ENCODE measurements around the gene FOXJ3. TPM values are rescaled to one million over a fixed set of nuclear protein-coding genes. Genes with fewer than 3 reads are reported as not detected.

FOXJ3 gene
- total RNA-seq, 1 donor from 2014 or later, result 51.0 TPM

DNA sequence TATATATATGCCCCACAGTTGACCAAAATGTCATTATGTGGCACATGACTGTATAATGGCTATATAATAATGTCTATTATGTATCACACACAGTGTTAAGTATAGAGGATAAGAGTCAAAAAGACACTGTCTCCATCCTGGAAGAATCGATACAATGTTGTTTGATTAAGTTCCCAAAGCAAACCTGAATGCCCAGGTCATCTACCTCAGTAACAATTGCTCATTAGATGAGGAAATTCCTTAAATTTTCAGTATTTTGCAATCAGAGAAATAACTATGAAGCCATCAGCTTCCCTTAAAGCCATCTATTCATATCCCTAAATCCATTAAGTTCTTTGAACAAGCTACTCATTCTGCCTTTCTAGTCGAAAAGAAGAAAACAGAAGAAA lies 10.0 kb downstream of the FOXJ3 start:
- Mint-ChIP-seq H3K4me3 (no peak overlapping the region), H3K9me3 (no peaks in the 10 kb centered on the region), H3K4me1 (peaks cover 39% of the 10 kb centered on the region), H3K27me3 (no peaks in the 10 kb centered on the region), H3K36me3 (ENCODE audit: low read depth) (peaks cover 11% of the 10 kb centered on the region), H3K27ac (no peak overlapping the region)
- DNase-seq, result no peak
- intact Hi-C loops (cut with micrococcal nuclease), result no loop called here

DNA sequence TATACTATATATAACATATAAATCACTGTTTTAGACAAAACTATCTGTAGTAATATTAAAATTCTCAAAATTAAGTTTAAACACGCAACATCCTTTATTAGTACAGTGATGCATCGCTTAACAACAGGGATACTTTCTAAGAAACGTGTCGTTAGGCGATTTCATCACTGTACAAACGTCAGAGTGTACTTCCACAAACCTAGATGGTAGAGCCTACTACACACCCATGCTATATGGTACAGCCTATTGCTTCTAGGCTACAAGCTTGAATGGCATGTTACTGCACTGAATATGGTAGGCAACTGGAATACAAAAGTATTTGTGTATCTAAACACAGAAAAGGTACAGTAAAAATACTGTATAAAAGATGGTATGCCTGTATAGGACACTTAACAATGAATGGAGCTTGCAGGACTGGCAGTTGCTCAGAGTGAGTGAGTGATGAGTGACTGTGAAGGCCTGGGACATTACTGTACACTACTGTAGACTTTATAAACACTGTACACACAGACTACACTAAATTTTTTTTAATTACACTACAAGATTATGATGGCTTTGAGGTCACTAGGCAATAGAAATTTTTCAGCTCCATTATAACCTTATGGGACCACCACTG lies 10.5 kb downstream of the FOXJ3 start:
- no peaks in the 10 kb centered on the region for H3K9me3 Mint-ChIP-seq
- intact Hi-C loops (cut with micrococcal nuclease), result no loop called here
- H3K36me3 Mint-ChIP-seq (ENCODE audit: low read depth), result peaks cover 14% of the 10 kb centered on the region
- no peak for DNase-seq
- no peaks in the 10 kb centered on the region for H3K27me3 Mint-ChIP-seq
- H3K4me3 Mint-ChIP-seq, result no peak overlapping the region
- H3K27ac Mint-ChIP-seq, result no peak overlapping the region
- H3K4me1 Mint-ChIP-seq, result peaks cover 44% of the 10 kb centered on the region

DNA sequence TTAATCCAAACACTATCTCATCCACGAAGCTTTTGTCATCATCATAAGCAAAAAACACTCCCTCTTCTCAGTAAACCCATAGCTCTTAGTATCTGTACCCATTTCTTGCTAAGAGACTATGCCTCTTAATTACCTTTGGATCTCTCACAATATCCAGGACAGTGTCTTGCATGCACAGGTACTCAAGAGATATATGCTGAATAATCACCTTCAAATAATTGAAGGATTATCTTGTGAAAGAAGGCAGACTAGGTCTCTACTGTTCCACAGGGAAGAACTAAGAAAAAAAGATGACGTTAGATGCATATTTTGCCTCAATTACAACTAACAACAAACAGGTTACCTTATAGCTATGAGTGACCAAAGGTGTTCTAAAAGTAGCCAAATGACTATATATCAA lies 11.5 kb downstream of the FOXJ3 start:
- Mint-ChIP-seq H3K9me3 (no peaks in the 10 kb centered on the region), H3K36me3 (ENCODE audit: low read depth) (peaks cover 14% of the 10 kb centered on the region), H3K4me1 (peaks cover 49% of the 10 kb centered on the region), H3K27ac (no peak overlapping the region), H3K4me3 (no peak overlapping the region), H3K27me3 (no peaks in the 10 kb centered on the region)
- intact Hi-C loops (cut with micrococcal nuclease), result no loop called here
- DNase-seq, result no peak

DNA sequence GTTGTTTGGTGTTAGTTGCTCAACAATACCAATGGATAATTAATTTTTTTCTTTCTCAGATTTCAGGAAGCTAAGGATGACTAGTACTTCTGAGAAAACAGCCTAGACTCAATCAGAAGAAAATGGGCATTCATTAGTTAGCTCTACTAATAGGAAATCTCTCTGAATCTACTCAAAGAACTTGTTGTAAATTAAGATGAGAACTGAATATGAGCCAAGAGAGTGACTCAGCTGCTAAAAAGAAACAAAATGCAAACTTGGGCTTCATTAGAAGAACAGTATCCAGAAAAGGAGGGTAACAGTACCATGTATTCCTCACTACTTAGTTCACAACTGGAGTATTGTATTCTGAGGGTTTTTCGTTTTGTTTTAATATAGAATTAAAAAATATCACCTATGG lies 12.5 kb downstream of the FOXJ3 start:
- peaks cover 18% of the 10 kb centered on the region for H3K36me3 Mint-ChIP-seq (ENCODE audit: low read depth)
- no peak overlapping the region for H3K4me3 Mint-ChIP-seq
- no peak overlapping the region for H3K27ac Mint-ChIP-seq
- peaks cover 51% of the 10 kb centered on the region for H3K4me1 Mint-ChIP-seq
- DNase-seq, result no peak
- intact Hi-C loops (cut with micrococcal nuclease), result no loop called here
- no peaks in the 10 kb centered on the region for H3K9me3 Mint-ChIP-seq
- H3K27me3 Mint-ChIP-seq, result no peaks in the 10 kb centered on the region

DNA sequence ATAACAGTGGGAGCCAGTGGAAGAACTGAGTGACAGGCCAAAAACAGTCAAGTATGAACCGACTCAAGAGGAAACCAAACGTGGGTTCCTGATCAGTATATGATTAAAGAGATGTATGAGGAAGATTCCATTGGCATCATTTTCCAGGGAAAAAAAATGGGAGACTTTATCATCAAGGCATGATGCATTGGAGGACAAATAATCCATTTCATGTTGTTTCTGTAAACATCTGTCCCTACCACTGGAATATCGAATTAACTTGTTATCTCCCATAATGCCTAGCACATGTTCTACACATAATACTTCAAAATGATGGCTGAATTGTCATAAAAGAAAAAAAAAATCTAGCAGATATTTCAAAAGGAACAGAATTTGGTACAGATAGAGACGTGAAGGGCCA lies 13.3 kb downstream of the FOXJ3 start:
- Mint-ChIP-seq H3K36me3 (ENCODE audit: low read depth) (peaks cover 23% of the 10 kb centered on the region), H3K9me3 (no peaks in the 10 kb centered on the region), H3K4me1 (peaks cover 53% of the 10 kb centered on the region), H3K4me3 (no peak overlapping the region), H3K27ac (no peak overlapping the region), H3K27me3 (no peaks in the 10 kb centered on the region)
- no peak for DNase-seq
- intact Hi-C loops (cut with micrococcal nuclease), result loop anchor here (2.0 kb wide), 1 partner anchor 13 kb away; the partner anchor contains the start of gene FOXJ3

DNA sequence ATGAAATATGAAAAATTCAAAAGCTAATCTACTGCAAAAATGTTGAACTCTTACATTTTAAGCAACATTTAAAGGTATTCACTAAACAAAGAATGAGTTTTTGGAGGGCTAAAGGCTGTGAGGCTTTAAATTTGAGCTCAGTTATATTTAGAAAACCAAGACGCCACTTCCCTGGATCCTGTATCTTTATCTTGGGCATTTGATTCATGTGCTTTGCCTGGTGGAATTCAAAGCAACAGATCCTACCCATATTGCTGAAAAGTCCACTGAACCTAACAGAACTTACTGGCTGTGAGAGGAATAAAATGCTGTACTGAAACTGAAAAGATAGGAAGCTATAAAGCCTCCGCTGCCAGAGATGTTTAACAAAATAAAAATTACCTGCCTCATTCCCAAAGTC lies 14.3 kb downstream of the FOXJ3 start:
- Mint-ChIP-seq H3K27me3 (no peaks in the 10 kb centered on the region), H3K4me3 (peak overlapping the region; percentile 40), H3K4me1 (peaks cover 55% of the 10 kb centered on the region), H3K36me3 (ENCODE audit: low read depth) (peaks cover 24% of the 10 kb centered on the region), H3K27ac (no peak overlapping the region), H3K9me3 (no peaks in the 10 kb centered on the region)
- no peak for DNase-seq
- intact Hi-C loops (cut with micrococcal nuclease), result loop anchor here (2.0 kb wide), 1 partner anchor 14 kb away; the partner anchor contains the start of gene FOXJ3

DNA sequence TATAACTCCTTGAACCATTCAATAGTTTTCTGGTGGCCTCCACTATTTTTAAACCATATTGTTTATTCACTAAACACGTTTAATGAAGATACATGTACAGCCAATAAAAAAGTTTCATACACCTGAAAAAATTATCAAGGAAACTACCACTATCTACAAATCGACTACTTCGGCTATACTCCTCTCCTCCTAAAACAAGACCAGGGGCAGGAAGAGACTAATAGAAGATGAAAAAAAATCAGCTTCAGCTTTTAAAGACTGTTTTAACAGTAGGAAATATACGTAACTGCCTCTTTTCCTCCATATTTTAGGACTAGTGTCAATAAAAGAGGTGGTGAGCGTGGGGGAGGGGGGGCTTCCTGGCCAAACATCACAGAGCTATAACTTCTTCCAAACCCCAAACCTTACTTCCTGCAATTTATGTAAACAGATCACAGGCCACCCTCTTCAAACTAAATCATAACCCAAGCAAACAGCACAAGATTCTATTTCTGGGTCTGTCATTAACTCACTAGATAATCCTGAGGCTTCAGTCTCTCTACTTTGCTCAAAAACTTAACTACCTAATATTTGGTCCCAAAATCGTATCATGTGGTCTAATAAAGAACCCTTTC lies 15.1 kb downstream of the FOXJ3 start:
- H3K27me3 Mint-ChIP-seq, result no peaks in the 10 kb centered on the region
- peak overlapping the region; percentile 86 for H3K27ac Mint-ChIP-seq
- peak; percentile 73 for DNase-seq
- peaks cover 24% of the 10 kb centered on the region for H3K36me3 Mint-ChIP-seq (ENCODE audit: low read depth)
- peak overlapping the region; percentile 78 for H3K4me3 Mint-ChIP-seq
- H3K4me1 Mint-ChIP-seq, result peaks cover 59% of the 10 kb centered on the region
- no peaks in the 10 kb centered on the region for H3K9me3 Mint-ChIP-seq
- intact Hi-C loops (cut with micrococcal nuclease), result loop anchor here (2.0 kb wide), 1 partner anchor 15 kb away; the partner anchor contains the start of gene FOXJ3

DNA sequence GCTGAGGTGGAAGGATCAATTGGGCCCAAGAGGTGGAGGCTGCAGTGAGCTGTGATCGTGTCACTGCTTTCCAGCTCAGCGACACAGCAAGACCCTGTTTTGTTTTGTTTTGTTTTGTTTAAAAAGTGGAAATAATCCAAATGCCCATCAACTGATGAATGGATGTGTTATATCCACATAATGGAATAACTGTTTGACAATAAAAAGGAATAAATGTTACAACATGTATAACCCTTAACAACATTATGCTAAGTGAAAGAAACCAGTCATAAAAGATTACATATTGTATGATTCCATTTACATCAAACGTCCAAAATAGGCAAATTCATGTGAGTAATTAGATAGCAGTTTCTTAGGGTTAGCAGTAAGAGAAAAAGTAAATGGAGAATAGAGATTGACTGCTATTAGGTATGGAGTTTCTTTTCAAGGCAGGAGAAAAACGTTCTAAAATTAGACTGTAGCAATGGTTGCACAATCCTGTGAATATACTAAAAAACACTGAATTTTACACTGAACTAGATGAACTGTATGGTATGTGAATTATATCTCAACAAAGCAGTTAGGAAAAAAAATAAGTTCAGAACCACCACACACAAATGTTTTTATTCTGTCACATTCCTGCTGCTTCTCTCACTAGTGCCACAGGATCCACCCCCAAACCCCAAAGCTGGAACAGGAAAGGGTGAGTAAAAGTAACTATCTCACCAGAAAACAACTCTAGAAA lies 15.7 kb downstream of the FOXJ3 start:
- intact Hi-C loops (cut with micrococcal nuclease), result no loop called here
- Mint-ChIP-seq H3K4me3 (peak overlapping the region; percentile 78), H3K9me3 (no peaks in the 10 kb centered on the region), H3K27me3 (no peaks in the 10 kb centered on the region), H3K36me3 (ENCODE audit: low read depth) (peaks cover 24% of the 10 kb centered on the region), H3K4me1 (peaks cover 62% of the 10 kb centered on the region), H3K27ac (peak overlapping the region; percentile 86)
- DNase-seq, result peak; percentile 66

DNA sequence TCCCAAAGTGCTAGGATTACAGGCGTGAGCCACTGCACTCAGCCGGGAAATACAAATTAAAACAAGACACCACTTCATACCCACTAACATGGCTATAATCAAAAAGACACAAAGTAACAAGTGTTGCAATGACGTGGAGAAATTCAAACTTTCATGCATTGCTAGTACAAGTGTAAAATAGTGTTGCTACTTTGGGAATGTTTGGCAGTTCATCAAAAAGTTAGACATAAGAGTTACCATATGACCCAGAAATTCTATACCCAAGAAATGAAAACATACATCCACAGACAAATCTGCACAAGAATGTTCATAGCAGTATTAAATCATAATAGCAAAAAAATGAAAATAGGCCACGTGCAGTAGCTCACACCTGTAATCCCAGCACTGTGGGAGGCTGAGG lies 16.4 kb downstream of the FOXJ3 start:
- Mint-ChIP-seq H3K36me3 (ENCODE audit: low read depth) (peaks cover 24% of the 10 kb centered on the region), H3K27me3 (no peaks in the 10 kb centered on the region), H3K27ac (no peak overlapping the region), H3K4me1 (peaks cover 65% of the 10 kb centered on the region), H3K9me3 (no peaks in the 10 kb centered on the region), H3K4me3 (no peak overlapping the region)
- DNase-seq, result no peak
- intact Hi-C loops (cut with micrococcal nuclease), result no loop called here

DNA sequence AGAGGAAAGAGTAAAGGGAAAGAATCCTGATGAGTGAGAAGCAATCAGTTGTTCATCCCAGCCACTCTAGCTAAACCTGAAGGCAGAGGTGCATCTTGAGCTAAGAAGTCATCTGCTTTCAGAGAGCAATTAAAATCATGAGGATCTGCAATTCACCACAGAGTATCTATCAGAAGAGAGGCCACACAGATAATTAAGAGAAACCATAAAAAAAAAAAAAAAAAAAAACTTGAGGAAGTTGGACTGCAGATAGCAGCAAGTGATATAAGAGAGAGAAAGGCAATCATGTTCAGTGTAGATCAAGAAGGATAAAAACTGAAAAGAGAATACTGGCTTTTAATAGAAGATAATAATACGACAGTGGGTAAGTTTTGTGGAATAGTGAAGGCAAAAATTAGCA lies 17.7 kb downstream of the FOXJ3 start:
- no peak for DNase-seq
- Mint-ChIP-seq H3K9me3 (no peaks in the 10 kb centered on the region), H3K4me1 (peaks cover 58% of the 10 kb centered on the region), H3K36me3 (ENCODE audit: low read depth) (peaks cover 19% of the 10 kb centered on the region), H3K4me3 (no peak overlapping the region), H3K27me3 (no peaks in the 10 kb centered on the region), H3K27ac (no peak overlapping the region)
- intact Hi-C loops (cut with micrococcal nuclease), result no loop called here

DNA sequence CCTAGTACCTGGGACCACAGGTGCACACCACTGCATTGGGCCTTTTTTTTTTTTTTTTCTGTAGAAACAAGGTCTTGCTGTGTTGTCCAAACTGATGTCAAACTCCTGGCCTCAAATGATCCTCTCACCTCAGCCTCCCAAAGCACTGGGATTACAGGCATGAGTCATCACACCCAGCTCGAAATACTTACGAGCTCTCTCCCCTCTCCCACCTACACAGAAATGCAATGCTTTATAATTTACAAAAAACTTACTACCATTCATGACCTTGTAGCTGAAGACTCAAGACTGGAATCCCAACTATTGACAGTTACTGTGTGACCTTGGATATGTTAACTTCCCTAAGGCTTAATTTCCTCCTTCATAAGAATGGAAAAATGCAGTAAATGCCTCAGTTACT lies 18.7 kb downstream of the FOXJ3 start:
- Mint-ChIP-seq H3K27ac (no peak overlapping the region), H3K4me3 (no peak overlapping the region), H3K27me3 (no peaks in the 10 kb centered on the region), H3K4me1 (peaks cover 55% of the 10 kb centered on the region), H3K9me3 (no peaks in the 10 kb centered on the region), H3K36me3 (ENCODE audit: low read depth) (peaks cover 17% of the 10 kb centered on the region)
- intact Hi-C loops (cut with micrococcal nuclease), result no loop called here
- DNase-seq, result no peak

DNA sequence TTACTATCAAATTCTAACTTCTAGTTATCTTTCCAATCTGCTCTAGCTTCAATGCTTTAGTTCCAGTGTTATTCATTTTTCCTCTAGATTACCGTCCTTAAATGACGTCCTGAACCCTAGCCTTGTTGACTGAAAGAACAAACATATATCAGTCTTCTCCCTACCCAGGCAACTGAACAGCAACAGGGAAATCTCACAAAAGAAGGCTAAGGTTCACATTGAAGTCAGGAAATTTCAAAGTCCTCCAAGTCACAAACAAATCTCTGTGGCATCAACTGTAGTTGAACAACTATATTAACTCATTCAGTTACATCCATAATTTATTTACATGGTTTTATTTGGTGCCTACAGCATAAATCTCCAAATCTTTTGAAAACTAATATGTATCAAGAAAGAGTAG lies 19.5 kb downstream of the FOXJ3 start:
- intact Hi-C loops (cut with micrococcal nuclease), result no loop called here
- H3K4me3 Mint-ChIP-seq, result no peak overlapping the region
- H3K9me3 Mint-ChIP-seq, result no peaks in the 10 kb centered on the region

DNA sequence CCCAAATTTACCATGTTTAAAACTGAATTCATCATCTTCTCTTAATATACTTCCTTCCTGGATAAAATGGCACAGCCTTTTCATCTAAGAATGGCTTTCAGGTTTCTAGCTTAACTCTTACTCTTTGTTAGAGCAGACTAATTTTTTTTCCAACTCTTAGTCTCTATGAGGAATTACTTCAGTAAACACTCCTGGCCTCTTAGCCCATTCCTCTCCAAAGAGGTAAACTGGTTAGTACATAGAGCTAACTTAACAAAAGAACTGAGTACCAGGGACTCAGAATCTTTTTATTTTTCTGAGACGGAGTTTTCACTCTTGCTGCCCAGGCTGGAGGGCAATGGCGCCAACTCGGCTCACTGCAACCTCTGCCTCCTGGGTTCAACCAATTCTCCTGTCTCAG lies 21.1 kb downstream of the FOXJ3 start:
- Mint-ChIP-seq H3K36me3 (ENCODE audit: low read depth) (peaks cover 23% of the 10 kb centered on the region), H3K27ac (no peak overlapping the region), H3K4me3 (no peak overlapping the region), H3K4me1 (peaks cover 45% of the 10 kb centered on the region), H3K27me3 (no peaks in the 10 kb centered on the region), H3K9me3 (no peaks in the 10 kb centered on the region)
- intact Hi-C loops (cut with micrococcal nuclease), result no loop called here
- no peak for DNase-seq

More for the DNA sequence above, 19.5 kb downstream of the FOXJ3 start:
- peaks cover 20% of the 10 kb centered on the region for H3K36me3 Mint-ChIP-seq (ENCODE audit: low read depth)
- DNase-seq, result no peak
- H3K27me3 Mint-ChIP-seq, result no peaks in the 10 kb centered on the region
- H3K27ac Mint-ChIP-seq, result no peak overlapping the region
- peaks cover 52% of the 10 kb centered on the region for H3K4me1 Mint-ChIP-seq

DNA sequence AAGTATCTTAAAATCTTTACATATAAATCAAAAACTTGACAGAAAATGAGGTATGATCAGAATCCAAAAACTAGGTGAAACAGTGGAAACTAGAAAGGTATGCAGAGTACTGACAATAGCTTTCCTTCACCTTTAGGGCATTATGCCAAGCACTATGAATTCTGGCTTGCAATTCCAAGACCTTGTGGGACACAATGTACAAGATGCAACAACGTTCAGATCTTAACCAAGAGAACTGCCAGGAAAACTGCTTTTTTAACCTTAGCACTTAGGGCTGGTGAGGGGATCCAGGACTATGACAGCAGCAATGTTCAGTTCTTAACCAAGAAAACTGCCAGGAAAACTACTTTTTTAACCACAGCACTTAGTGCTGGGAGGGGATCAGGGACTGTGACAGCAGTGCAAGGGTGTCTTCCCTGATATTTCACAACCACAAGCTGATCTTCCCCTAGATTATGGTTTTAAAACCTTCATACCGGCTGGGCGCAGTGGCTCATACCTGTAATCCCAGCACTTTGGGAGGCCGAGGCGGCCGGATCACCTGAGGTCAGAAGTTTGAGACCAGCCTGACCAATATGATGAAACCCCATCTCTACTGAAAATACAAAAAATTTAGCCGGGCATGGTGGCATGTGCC lies 22.3 kb downstream of the FOXJ3 start:
- no peak overlapping the region for H3K27ac Mint-ChIP-seq
- DNase-seq, result peak; percentile 24
- no peaks in the 10 kb centered on the region for H3K9me3 Mint-ChIP-seq
- no peaks in the 10 kb centered on the region for H3K27me3 Mint-ChIP-seq
- H3K36me3 Mint-ChIP-seq (ENCODE audit: low read depth), result peaks cover 26% of the 10 kb centered on the region
- H3K4me1 Mint-ChIP-seq, result peaks cover 43% of the 10 kb centered on the region
- H3K4me3 Mint-ChIP-seq, result no peak overlapping the region
- intact Hi-C loops (cut with micrococcal nuclease), result no loop called here
